ENCODE measurements around the gene CASZ1.

GRCh38 chr1:10724052-10724494 lies 72.4 kb downstream of the CASZ1 start:
- no peak for TF ChIP-seq CTCF (IDR thresholded peaks at IDR 0.05)
- no peak for TF ChIP-seq POLR2A (IDR thresholded peaks at IDR 0.05)

Measured in testis (tissue), 2 donors.